DMS 273 treated with DMSO at 0.1 percent for 48 hours (cell line): Measurements from ENCODE around the gene SLC35F3.
"Not testable (repeated sequence)": the region's sequence is repeated elsewhere in the genome, so short reads cannot be mapped to it uniquely, and the experiment has no call there.

Experiments used
- DNase-seq: peaks from one replicate; lab custom pipeline; 2025; lab: John Stamatoyannopoulos, UW

Gene SLC35F3

GRCh38 chr1:233904633-233905415, at the start of gene SLC35F3:
Gene SLC35F3, plus strand, starts transcription at chr1:233904676.
- peak; percentile 23 for DNase-seq

DNA sequence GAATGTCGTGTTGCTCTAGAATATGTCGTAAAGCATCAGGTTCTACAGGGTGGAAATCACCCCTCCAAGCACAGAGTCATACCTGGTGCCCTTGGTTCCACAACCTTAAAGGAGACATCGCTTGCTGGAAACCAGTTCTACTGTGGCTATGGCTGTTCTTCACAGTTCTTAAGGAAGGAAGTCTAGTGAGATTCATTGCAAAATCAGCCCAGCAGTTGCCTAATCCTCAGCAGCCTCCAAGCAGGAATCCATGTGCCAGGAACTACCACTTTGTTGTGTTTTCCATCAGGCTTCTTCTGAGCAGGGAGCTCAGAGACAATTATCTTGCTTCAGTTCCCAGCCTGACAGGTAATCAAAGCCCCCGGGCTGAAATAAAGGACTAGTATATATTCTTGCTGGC, 45.0 kb upstream of the SLC35F3 start:
- DNase-seq, result no peak

DNA sequence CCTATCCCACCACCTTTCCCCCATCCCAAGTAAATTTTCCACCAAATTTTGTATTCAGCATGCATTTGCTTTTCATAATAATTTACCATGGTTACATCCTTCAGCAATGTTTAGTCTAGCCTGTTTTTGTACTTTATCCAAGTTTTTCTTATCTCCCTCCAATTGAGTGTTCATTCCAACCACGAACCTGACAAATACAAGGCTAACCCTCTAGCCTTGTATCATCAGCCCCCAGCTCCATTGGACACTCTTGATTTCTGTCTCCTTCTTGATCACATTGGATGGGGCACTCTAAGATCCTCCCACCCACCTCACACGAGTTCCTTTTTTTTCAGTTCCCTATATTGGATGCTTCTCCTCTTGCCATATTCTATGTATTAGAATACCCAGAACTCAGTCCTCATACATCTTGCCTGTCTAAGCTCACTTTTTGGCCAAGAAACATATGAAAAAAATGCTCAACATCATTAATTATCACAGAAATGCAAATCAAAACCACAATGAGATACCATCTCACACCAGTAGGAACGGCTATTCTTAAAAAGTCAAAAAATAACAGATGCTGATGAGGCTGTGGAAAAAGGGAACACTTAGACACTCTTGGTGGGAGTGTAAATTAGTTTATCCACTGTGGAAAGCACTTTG, 40.5 kb upstream of the SLC35F3 start:
- no peak for DNase-seq

DNA sequence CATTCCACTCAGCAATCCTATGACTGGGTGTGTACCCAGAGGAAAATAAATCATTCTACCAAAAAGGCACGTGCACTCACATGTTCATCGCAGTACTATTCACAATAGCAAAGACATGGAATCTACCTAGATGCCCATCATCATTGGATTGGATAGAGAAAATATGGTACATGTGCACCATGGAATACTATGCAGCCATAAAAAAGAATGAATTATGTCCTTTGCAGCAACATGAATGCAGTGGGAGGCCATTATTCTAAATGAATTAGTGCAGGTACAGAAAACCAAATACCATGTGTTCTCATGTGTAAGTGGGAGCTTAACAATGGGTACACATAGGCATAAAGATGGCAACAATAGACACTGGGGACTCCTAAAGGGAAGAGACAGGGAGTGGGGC, 39.9 kb upstream of the SLC35F3 start:
- no peak for DNase-seq

DNA sequence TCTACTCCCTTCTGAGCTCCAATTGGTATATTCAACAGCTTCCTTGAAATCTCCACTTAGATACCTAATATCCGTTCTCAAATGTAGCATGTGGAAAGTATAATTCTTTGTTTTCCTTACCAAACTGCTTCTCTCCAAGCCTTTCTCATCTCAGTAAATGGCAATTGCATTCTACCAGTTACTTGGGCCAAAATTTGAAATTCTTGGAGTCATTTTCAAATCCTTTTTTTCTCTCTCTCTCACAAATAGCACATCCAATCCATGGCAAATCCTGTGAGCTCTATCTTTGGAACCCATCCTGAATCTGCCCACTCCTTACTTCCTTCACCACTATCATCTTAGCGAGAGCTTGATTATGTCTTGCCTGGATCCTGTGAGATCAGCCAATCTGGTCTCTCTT, 39.3 kb upstream of the SLC35F3 start:
- DNase-seq, result no peak

DNA sequence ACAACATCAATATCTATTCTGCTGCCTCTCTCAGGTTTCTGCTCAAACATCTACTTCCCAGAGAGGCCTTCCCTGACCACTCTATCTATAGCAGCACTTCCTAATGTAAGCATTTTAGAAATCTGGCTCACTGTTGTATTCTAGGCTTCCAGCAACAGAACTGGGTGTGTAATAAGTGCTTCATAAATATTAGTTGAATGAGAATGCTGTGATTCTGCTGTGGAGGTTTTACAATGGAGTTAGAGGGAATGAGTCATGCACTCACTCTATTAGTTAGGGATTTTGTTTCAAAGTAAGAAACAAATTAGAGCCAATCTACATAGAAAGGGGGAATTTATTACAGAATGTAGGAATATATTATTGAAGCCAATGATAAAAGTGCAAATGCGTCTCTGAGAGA, 38.6 kb upstream of the SLC35F3 start:
- DNase-seq, result no peak

DNA sequence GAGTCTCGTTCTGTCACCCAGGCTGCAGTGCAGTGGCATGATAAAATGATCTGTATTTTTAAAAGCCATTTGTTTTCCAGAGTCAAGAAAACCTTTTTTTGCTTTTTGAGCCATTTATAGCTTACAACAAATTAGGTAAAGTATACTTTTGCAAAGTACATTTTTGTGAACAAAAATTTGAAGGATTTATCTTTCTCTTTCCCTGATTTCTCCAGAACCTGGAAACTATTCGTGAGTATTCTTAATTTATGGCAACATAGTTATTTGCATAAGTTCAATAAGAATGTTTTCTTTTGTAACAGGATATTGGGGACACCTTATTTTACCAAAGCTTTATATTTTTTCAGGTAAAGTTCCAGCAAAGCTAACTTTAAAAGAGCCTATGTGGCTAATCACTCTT, 37.4 kb upstream of the SLC35F3 start:
- no peak for DNase-seq

DNA sequence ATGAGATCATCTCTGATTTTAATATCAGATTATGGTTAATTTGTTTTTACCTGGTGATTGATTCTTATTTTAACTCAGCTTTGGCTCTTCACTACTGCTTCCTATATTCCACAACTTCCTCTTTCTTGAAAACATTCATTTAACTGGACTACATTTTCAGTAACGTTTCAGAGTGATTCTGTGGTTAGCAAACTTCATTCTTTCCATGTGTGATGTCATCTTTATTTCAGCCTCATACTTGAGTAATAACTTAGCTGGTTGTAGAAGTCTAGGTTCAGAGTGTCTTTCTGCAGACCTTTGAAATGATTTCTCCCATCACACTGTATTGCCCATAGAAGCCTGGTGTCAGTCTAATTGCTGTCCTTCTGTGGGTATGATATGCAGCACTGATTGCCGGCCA, 36.0 kb upstream of the SLC35F3 start:
- DNase-seq, result no peak

DNA sequence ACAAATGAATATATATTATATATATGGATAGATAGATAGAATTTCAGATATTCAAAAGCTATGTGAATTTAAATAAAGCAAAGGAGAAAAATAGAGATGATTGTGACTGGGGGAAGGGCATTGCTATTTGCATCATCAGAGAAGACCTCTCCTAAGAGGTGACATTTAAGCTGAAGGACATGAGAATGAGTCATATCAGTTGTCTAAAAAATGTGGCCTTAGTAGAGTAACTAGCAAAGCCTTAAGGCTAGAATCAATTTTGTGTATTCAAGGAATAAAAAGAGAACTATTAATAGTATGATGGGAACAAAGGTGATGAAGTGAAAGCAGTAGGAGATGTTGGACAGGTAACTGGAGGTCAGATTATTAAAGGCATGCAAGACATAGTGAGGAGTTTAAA, 34.8 kb upstream of the SLC35F3 start:
- no peak for DNase-seq

GRCh38 chr1:233873666-233874065, 30.8 kb upstream of the SLC35F3 start:
- DNase-seq, result no peak

GRCh38 chr1:233879841-233880240, 24.6 kb upstream of the SLC35F3 start:
- no peak for DNase-seq

DNA sequence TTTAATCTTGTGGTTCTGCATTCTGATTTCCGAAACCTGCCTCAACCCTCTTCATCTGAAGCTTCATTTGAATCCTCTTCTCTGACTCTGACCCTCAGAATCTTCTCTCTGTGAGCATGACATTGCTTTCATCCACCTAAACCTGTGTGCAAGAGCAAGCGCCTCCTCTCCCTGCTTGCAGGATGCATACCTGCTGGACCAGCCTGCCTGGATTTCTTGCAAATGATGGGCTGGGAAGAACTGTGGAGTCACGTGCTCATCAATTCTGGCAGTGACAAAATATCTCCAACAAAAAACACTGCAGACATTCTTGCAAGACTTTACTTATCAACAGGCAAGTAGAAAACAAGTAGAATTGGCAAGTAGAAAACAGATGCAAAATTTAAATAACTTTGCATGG, 20.8 kb upstream of the SLC35F3 start:
- no peak for DNase-seq

DNA sequence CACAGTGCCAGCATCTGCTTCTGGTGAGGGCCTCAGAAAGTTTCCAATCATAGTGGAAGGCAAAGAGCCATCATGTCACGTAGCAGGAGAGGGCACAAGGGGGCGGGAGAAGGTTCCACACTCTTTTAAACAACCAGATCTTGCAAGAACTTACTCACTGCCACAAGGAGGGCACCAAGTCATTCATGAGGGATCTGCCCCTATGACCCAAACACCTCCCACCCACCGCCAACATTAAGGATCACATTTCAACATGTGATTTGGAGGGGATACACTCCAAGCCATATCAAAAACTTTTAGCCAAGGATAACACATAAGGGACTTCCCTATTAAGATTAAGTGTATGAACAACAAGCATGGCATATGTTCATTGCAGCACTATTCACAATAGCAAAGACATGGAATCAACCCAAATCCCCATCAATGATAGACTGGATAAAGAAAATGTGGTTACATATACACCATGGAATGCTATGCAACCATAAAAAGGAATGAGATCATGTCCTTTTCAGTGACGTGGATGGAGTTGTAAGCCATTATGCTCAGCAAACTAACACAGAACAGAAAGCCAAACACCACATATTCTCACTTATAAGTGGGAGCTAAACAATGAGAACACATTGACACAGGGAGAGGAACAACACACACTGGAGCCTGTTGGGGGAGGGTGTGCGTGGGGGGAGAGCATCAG, 19.9 kb upstream of the SLC35F3 start:
- no peak for DNase-seq

DNA sequence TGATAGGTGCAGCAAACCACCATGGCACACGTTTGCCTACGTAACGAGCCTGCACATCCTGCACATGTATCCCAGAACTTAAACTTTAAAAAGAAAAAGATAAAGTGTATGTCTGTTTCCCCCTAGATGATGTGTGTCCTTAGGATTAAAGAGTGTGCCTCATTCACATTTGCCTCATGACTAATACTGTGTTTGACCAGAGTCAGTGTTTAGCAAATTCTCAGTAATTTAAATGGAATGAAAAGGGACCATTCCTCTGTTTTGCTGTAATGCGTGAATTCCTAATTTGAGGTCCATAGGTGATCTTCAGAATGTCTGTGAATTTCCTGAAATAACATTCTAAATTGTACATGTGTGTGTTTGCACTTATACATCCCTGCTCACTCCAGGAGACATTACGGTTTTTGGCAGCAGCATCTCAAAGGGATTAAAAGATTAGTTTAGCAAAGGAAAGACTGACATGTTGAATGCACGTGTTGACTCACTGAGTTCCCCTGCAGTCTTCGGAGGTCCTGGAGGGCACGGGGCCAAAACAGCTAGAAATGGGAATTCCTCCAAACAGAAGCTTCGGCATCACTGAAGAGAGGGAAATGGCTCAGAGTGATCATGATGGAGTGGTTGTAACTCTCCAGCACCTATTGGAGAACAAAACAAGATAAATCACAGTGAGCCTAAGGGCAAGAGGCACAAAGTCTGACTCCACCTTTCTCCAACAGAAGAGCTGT, 19.1 kb upstream of the SLC35F3 start:
- DNase-seq, result no peak

- DNase-seq, result not testable (repeated sequence)
These were observed 13.3 kb upstream of the SLC35F3 start for GRCh38 chr1:233891151-233891550.

DNA sequence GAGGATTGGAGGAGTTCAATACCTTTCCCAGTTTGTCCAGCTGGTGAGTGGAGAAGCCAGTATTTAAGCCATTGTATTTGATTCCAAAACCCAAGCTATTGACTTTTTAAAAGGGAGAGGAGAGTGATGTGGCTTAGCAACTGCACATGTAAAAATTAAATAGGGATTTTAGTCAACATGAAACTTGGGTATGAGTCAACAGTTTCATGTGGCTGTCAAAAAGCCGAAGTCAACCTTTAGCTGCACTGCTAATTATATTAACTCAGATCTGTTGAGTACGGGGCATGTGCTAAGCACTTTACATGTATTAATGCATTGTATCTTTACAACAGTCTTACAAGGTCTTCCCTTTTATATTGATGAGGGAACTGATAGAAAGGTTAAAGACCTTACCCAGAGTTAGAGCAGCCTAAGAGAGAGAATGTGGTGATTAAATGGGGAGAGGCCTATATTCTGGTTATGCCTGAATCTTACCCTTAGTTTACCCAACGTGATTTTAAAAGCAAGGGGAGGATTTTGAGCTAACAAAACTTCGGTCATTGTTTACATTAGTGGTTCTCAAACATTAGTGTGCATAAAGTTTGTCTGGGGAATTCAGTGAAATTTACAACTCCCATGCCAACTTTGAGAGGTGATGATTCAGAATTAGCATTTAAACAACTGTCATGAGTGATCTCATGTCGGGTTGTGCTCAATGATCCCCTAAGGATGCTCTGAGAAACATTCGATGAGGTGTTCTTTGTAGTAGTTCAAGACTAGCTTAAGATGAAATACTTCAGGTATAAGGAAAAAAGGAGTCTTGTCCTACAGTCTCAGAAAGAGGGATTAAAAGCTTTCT, 6.9 kb upstream of the SLC35F3 start:
- DNase-seq, result no peak

DNA sequence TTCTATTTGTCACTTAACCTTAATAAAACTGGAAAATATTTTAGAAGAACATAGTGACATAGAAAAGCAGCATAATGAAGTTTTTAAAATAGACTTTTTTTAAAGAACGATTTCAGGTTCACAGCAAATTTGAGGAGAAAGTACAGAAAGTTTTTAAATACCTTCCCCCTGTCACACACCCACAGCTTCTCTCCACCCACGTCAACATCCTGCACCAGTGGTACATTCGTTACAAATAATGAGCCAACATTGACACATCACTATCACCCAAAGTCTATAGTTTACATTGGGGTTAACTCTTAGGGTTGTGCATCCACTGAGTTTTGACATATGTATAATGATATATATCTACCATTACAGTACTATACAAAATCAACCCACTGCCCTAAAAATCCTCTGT, 3.0 kb upstream of the SLC35F3 start:
- no peak for DNase-seq

GRCh38 chr1:233905416-233906051, 1.1 kb downstream of the SLC35F3 start:
- DNase-seq, result no peak

DNA sequence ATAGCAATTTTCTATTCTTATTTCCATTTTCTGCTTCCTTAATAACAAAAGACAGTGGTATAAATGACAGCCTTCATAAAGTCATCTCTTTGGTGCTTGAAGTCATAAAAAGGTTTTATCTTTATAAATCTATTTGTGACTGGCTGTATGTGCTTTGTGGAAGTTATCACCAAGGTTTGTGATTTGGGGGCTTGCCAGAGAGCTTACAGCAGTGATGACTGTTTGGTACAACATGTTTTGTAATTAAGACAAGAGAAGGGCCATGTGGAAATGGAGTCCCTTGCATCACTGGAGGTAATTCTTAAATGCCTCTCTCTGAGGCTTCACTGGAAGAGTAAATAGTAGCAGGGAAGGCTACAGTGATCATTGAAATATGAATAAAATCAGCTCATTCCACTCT, 2.7 kb downstream of the SLC35F3 start:
- DNase-seq, result no peak

GRCh38 chr1:233908092-233908491, 3.6 kb downstream of the SLC35F3 start:
- no peak for DNase-seq

DNA sequence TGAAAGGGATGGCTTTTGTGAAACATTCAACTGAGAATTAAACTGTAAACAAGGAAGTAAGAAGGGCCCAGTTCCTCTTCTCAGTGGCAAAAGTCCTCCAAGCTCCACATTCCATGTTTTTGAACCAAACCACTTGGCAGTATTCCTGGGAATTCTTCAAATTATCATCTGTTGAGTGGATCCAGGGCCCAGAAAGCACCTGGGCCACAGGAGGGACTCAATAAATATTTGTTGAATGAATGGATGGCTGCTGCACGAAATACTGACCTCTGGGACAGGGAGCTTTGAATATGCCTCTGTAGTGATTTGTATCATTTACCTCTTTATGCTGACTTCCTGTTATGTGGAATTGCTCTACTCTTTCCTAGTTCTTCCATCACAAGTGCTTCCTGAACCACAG, 4.7 kb downstream of the SLC35F3 start:
- no peak for DNase-seq
